DOHH2 (cell line): ENCODE data around the gene COL13A1.

Experiments used
- H3F3A ChIP-seq: fragments of 200-600 bp; sonication (generic), shearing (Covaris generic); 2 replicates; pipeline ENCODE4 v1.6.0; 2016; ENCODE audit warnings: antibody characterized with exemption, mild to moderate bottlenecking; ENCODE audit not compliant: control insufficient read depth, insufficient read depth
- H3K27ac ChIP-seq: fragments of 200-600 bp; sonication (generic); 2 replicates; pipeline ENCODE4 v1.5.1; 2014; ENCODE audit warnings: low read depth, mild to moderate bottlenecking, low read length, moderate library complexity
- H3K27me3 ChIP-seq: fragments of 200-600 bp; sonication (generic); 2 replicates; pipeline ENCODE4 v1.6.1; 2014; ENCODE audit warnings: mild to moderate bottlenecking, low read length, mixed read lengths; ENCODE audit not compliant: control insufficient read depth
- H3K36me3 ChIP-seq: fragments of 200-600 bp; sonication (generic); 2 replicates; pipeline ENCODE4 v1.6.1; 2014; ENCODE audit warnings: mild to moderate bottlenecking, low read length, moderate library complexity, mixed read lengths; ENCODE audit not compliant: control insufficient read depth
- H3K4me1 ChIP-seq: fragments of 200-600 bp; sonication (generic); 2 replicates; pipeline ENCODE4 v1.6.1; 2014; ENCODE audit warnings: mild to moderate bottlenecking, low read length, mixed read lengths; ENCODE audit not compliant: control insufficient read depth
- H3K4me2 ChIP-seq: fragments of 200-600 bp; sonication (generic); 2 replicates; pipeline ENCODE4 v1.6.0; 2014; ENCODE audit warnings: mild to moderate bottlenecking, low read length, moderate library complexity
- H3K4me3 ChIP-seq: fragments of 200-600 bp; sonication (generic); 2 replicates; pipeline ENCODE4 v1.5.1; 2014; ENCODE audit warnings: mild to moderate bottlenecking, low read length, mixed read lengths
- H3K79me2 ChIP-seq: fragments of 200-600 bp; sonication (generic); 2 replicates; pipeline ENCODE4 v1.6.1; 2014; ENCODE audit warnings: mild to moderate bottlenecking, low read length, mixed read lengths; ENCODE audit not compliant: control insufficient read depth
- H3K9me2 ChIP-seq: fragments of 200-600 bp; sonication (generic); replicated peaks from 2 replicates; pipeline ENCODE4 v1.6.1; 2014; ENCODE audit warnings: mild to moderate bottlenecking, low read length, mixed read lengths; ENCODE audit not compliant: control insufficient read depth
- H3K9me3 ChIP-seq: fragments of 200-600 bp; sonication (generic); 2 replicates; pipeline ENCODE4 v1.6.1; 2014; ENCODE audit warnings: antibody characterized with exemption, low read length, mixed read lengths; ENCODE audit not compliant: control insufficient read depth, insufficient read depth
- H4K20me1 ChIP-seq: fragments of 200-600 bp; sonication (generic); 2 replicates; pipeline ENCODE4 v1.6.0; 2014; ENCODE audit warnings: low read depth, mild to moderate bottlenecking, antibody characterized with exemption, low read length, moderate library complexity; ENCODE audit not compliant: control insufficient read depth, insufficient read depth
- EZH2phosphoT487 ChIP-seq: fragments of 200-600 bp; sonication (generic); IDR thresholded peaks from 2 replicates; pipeline ENCODE4 v1.6.1; 2017; ENCODE audit warnings: borderline replicate concordance, mild to moderate bottlenecking, antibody characterized with exemption, low read length, moderate library complexity, mixed read lengths
- TF ChIP-seq, protein P1 (sequence below): fragments of 200-600 bp; sonication (generic); IDR thresholded peaks from one replicate; pipeline ENCODE4 v1.5.1; 2014; ENCODE audit warnings: antibody characterized with exemption, mild to moderate bottlenecking, low read depth, low read length; ENCODE audit not compliant: poor library complexity, severe bottlenecking

The COL13A1 gene

DNA sequence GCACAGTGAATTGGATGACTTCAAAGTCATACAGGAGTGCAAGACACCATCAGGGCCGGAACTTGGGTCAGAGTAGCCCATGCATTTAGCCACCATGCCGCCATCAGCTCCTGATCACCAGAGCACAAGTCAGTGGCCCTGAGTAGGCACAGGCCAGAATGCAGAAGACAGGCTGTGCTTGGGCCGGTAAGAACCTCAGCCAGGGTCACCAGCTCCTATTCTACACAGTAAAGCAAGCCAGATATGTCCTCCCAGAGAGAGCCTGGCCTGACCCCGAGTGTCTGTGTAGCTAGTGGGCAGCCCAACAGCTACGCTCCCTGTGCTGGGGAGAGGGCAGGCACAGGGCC is 44.5 kb upstream of the COL13A1 start:
- H3K9me2 ChIP-seq, result no peaks in the 10 kb centered on the region
- no peaks in the 10 kb centered on the region for H3K79me2 ChIP-seq
- no peaks in the 10 kb centered on the region for H3K9me3 ChIP-seq
- no peaks in the 10 kb centered on the region for H4K20me1 ChIP-seq
- no peaks in the 10 kb centered on the region for H3F3A ChIP-seq
- H3K4me1 ChIP-seq, result no peaks in the 10 kb centered on the region
- H3K4me2 ChIP-seq, result no peak overlapping the region
- TF ChIP-seq EZH2phosphoT487, result no peak
- TF ChIP-seq, protein P1, sequence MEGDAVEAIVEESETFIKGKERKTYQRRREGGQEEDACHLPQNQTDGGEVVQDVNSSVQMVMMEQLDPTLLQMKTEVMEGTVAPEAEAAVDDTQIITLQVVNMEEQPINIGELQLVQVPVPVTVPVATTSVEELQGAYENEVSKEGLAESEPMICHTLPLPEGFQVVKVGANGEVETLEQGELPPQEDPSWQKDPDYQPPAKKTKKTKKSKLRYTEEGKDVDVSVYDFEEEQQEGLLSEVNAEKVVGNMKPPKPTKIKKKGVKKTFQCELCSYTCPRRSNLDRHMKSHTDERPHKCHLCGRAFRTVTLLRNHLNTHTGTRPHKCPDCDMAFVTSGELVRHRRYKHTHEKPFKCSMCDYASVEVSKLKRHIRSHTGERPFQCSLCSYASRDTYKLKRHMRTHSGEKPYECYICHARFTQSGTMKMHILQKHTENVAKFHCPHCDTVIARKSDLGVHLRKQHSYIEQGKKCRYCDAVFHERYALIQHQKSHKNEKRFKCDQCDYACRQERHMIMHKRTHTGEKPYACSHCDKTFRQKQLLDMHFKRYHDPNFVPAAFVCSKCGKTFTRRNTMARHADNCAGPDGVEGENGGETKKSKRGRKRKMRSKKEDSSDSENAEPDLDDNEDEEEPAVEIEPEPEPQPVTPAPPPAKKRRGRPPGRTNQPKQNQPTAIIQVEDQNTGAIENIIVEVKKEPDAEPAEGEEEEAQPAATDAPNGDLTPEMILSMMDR, result no peak
- H3K4me3 ChIP-seq, result no peak overlapping the region
- H3K27me3 ChIP-seq, result peaks cover 6% of the 10 kb centered on the region; the same call in 1 of the 2 replicates
- H3K36me3 ChIP-seq, result no peaks in the 10 kb centered on the region
- H3K27ac ChIP-seq, result no peak overlapping the region

DNA sequence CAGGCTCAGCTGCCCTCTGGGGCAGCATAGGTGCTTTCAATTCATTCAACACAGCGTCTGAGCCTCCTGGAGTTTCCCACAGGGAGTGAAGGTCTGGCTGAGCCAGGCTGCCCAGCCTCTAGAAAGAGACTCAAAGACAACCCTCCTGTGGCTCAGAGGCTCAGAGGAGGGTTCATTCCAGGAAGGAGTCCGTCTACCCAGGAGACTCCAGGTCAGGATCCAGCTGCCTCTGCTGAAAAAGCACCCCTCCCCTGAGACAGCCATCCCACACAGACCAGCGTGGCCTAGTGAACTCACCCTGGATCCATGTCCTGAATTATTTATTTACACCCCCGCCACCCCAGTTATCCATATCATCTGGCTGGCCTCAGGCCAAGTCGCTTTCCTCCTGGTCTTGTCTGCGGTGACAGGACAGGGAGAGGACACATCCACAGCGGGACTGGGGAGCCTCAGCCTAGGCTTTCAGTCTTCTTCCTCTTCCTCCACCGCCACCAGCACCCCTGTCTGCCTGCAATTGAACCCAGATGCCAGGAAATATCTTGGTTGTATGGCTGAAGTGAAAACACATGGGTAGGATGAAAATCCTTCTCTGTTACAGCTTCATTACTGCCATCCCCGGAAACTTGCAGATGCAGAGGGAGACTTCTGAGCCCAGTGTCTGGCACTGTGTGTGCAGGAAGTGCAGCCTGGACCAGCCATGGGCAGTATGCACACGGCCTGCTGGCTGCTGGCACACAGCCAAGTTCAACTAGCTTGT is 44.0 kb upstream of the COL13A1 start:
- Histone ChIP-seq H3K4me1 (no peaks in the 10 kb centered on the region), H3K4me3 (no peak overlapping the region), H4K20me1 (no peaks in the 10 kb centered on the region), H3K27me3 (peaks cover 6% of the 10 kb centered on the region; the same call in 1 of the 2 replicates), H3K27ac (no peak overlapping the region), H3K36me3 (no peaks in the 10 kb centered on the region), H3K9me3 (no peaks in the 10 kb centered on the region), H3K9me2 (no peaks in the 10 kb centered on the region), H3F3A (no peaks in the 10 kb centered on the region), H3K79me2 (no peaks in the 10 kb centered on the region), H3K4me2 (no peak overlapping the region)
- no peak for TF ChIP-seq EZH2phosphoT487
- TF ChIP-seq, protein P1, result no peak

DNA sequence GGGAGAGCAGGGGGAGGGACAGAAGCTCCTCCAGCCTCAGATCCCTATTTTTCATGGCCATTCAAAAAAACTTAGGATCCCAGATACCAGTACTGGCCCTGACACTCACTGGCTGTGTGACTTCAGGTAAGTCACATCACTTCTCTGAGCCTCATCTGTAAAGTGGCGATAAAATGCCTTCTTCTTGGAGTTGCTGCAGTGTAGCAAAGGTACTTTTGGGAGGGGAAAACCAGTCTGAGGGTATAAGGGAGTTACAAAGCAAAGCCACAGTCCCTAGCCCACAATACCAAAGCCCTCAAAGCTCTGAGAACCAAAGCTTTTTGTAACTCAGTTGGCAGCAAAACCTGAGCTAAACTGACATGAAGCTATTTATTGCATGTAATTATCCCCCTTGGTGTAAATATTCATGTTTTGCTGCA is 43.4 kb upstream of the COL13A1 start:
- H3K9me2 ChIP-seq, result no peaks in the 10 kb centered on the region
- H3K27ac ChIP-seq, result no peak overlapping the region
- no peaks in the 10 kb centered on the region for H3F3A ChIP-seq
- H3K27me3 ChIP-seq, result peaks cover 4% of the 10 kb centered on the region; the same call in 1 of the 2 replicates
- no peaks in the 10 kb centered on the region for H4K20me1 ChIP-seq
- TF ChIP-seq, protein P1, result no peak
- TF ChIP-seq EZH2phosphoT487, result no peak
- no peaks in the 10 kb centered on the region for H3K36me3 ChIP-seq
- no peak overlapping the region for H3K4me3 ChIP-seq
- H3K4me2 ChIP-seq, result no peak overlapping the region
- H3K4me1 ChIP-seq, result no peaks in the 10 kb centered on the region
- no peaks in the 10 kb centered on the region for H3K79me2 ChIP-seq
- no peaks in the 10 kb centered on the region for H3K9me3 ChIP-seq
